Colonic mucosa (tissue), 4 donors: Measurements from ENCODE around the gene CES2. TPM values are rescaled to one million over a fixed set of nuclear protein-coding genes. Genes with fewer than 3 reads are reported as not detected.

Experiments used
- DNase-seq: peaks from one replicate; pipeline ENCODE4 v3.0.0-alpha.2; 2020
- H3K27ac ChIP-seq: fragments of 200-600 bp; one replicate; pipeline ENCODE4 v1.8.0; 2021
- H3K27me3 ChIP-seq: fragments of 200-600 bp; one replicate; pipeline ENCODE4 v1.8.0; 2021
- H3K36me3 ChIP-seq: fragments of 200-600 bp; one replicate; pipeline ENCODE4 v1.8.0; 2021
- H3K4me1 ChIP-seq: fragments of 200-600 bp; one replicate; pipeline ENCODE4 v1.8.0; 2021; ENCODE audit warnings: mild to moderate bottlenecking
- H3K4me3 ChIP-seq: fragments of 200-600 bp; one replicate; pipeline ENCODE4 v1.8.0; 2021
- H3K9ac ChIP-seq, 2 donors: one replicate each; pipeline ENCODE4 v1.7.0; 2013; ENCODE audit warnings: control low read depth in 2 of 2, low read depth in 2 of 2, low read length in 2 of 2
- H3K9me3 ChIP-seq: fragments of 200-600 bp; one replicate; pipeline ENCODE4 v1.8.0; 2021
- intact Hi-C: fragments of 100-400 bp; cut with DNase I; formaldehyde crosslinking; loops from one replicate; pipeline ENCODE4 v1.14.1; 2022
- total RNA-seq, 2 donors: library from RNA; stranded (reverse); fragmentation: NEBNext Ultra II Directional in 1 of 2; extraction: Animal tissue kit (Norgen Biotek cat#: 25700) in 1 of 2; gene quantifications; one replicate each; pipeline ENCODE4 v1.2.1, GENCODE V29; 2021
- TF ChIP-seq, protein P1 (sequence below): fragments of 200-600 bp; IDR thresholded peaks from one replicate; pipeline ENCODE4 v1.8.0; 2022; ENCODE audit warnings: antibody characterized with exemption, mild to moderate bottlenecking
- donor health status: healthy.
- donor health status: DM: no; HTN: no; CAD: no.
- donor health status: DM: no; HTN: no; CAD: no.

The CES2 gene
- total RNA-seq, 2 donors from 2014 or later, result 407 to 525 TPM

DNA sequence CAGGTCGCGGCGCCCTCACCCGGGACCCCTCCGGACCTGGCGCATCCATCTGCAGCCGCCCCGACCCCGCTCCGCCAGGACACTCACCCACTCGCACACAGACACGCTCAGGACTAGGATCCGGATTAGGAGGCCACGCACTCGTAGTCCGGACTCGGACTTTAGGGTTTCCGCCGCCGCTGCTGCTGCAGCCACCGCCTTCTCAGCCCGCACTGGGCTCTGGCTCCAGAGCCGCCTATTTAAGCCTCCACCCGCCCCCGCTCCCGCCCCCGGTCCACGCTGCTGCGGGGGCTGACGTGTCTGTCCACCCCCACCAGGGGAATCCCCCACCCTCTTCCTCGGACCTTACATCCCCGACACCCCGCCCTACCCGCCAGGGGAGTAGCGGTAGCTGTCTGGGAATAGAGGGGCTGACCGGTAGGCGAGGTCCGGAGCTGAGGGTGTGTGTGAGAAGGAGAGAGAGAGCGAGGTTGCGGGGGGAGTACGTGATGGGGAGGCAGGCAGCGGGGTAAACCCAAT is 9.9 kb upstream of the CES2 start, which contains the start of gene RRAD:
TSS of gene RRAD (minus strand) at position 214 of the 519 bp plus-strand sequence. CDS start 356 bp downstream, outside the sequence.
- H3K9me3 ChIP-seq, result no peaks in the 10 kb centered on the region
- no peaks in the 10 kb centered on the region for H3K4me1 ChIP-seq
- H3K4me3 ChIP-seq, result peak within 1 kb of the TSS; percentile 51
- H3K36me3 ChIP-seq, result no peaks in the 10 kb centered on the region
- intact Hi-C loops, result no loop called here
- no peak within 1 kb of the TSS for H3K27ac ChIP-seq
- H3K9ac ChIP-seq, result peak within 1 kb of the TSS in 1 of 2 donors; percentile 33
- DNase-seq, result no peak
- TF ChIP-seq, protein P1, sequence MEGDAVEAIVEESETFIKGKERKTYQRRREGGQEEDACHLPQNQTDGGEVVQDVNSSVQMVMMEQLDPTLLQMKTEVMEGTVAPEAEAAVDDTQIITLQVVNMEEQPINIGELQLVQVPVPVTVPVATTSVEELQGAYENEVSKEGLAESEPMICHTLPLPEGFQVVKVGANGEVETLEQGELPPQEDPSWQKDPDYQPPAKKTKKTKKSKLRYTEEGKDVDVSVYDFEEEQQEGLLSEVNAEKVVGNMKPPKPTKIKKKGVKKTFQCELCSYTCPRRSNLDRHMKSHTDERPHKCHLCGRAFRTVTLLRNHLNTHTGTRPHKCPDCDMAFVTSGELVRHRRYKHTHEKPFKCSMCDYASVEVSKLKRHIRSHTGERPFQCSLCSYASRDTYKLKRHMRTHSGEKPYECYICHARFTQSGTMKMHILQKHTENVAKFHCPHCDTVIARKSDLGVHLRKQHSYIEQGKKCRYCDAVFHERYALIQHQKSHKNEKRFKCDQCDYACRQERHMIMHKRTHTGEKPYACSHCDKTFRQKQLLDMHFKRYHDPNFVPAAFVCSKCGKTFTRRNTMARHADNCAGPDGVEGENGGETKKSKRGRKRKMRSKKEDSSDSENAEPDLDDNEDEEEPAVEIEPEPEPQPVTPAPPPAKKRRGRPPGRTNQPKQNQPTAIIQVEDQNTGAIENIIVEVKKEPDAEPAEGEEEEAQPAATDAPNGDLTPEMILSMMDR, result no peak
- peaks cover 15% of the 10 kb centered on the region for H3K27me3 ChIP-seq

DNA sequence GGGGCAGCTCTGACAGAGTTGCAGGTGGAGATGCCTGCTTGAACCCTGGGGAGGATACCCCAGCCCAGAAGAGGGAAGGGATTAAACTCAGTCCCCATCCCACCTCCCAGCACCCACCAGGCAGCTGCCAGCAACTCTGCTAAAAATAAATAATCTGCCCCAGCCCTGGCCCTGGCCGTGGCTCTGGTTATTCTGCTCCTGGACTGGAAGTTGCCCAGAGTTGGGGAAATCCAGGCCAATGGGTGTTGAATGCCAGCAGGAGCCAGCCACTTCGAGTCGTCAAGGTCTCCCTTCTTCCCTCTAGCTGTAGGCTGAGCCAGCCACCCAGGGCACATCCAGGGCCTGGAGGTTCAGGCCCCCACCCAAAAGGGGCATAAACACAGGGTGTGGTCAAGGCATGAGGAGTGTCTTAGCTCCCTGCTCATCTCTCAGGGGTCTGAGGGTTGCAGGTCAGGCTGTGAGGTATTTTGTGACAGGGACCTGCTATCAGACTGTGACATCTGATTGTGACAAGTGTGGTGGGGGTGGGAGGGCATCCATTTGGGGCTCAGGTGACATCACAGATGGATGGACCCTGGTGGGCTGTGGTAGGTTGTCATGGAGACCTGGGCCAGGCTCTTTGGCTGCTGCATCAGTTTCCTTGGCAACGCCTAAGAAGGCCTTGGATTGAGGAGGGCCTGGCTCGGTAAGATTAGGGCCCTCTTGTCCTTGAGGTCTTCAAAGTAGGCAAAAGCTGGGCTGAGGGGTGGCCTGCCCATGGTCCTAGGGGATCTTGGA is 9.0 kb upstream of the CES2 start:
- Histone ChIP-seq H3K4me3 (no peak overlapping the region), H3K9ac (no peak overlapping the region), H3K9me3 (no peaks in the 10 kb centered on the region), H3K27me3 (peaks cover 15% of the 10 kb centered on the region), H3K27ac (no peak overlapping the region), H3K4me1 (no peaks in the 10 kb centered on the region), H3K36me3 (no peaks in the 10 kb centered on the region)
- TF ChIP-seq, protein P1, result no peak
- no peak for DNase-seq
- intact Hi-C loops, result no loop called here

DNA sequence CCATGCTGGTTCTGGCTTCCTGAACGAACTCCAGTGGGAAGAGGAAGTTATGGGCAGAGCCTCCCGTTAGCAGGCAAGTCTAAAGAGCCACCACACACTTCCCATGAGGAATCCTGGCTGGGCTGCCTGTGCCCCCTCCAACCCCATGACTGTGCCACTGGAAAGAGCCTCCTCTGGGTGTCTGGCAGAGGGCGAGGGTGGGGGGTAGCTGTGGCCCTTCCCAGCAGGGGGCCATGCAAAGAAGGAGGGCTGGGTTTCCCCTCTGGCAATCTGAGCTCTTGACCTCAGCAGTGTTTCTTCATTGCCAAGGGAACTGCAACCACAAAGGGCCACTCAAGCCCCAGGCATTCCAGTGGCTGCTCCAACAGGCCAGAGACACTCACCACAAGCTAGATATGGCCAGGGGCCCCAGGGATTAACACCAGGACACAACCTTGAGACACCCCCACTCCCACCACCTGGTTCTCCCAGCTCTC is 8.3 kb upstream of the CES2 start:
- Histone ChIP-seq H3K9ac (no peak overlapping the region), H3K4me3 (no peak overlapping the region), H3K36me3 (no peaks in the 10 kb centered on the region), H3K27me3 (peaks cover 15% of the 10 kb centered on the region), H3K27ac (no peak overlapping the region), H3K9me3 (no peaks in the 10 kb centered on the region), H3K4me1 (no peaks in the 10 kb centered on the region)
- TF ChIP-seq, protein P1, result no peak
- intact Hi-C loops, result no loop called here
- DNase-seq, result no peak

DNA sequence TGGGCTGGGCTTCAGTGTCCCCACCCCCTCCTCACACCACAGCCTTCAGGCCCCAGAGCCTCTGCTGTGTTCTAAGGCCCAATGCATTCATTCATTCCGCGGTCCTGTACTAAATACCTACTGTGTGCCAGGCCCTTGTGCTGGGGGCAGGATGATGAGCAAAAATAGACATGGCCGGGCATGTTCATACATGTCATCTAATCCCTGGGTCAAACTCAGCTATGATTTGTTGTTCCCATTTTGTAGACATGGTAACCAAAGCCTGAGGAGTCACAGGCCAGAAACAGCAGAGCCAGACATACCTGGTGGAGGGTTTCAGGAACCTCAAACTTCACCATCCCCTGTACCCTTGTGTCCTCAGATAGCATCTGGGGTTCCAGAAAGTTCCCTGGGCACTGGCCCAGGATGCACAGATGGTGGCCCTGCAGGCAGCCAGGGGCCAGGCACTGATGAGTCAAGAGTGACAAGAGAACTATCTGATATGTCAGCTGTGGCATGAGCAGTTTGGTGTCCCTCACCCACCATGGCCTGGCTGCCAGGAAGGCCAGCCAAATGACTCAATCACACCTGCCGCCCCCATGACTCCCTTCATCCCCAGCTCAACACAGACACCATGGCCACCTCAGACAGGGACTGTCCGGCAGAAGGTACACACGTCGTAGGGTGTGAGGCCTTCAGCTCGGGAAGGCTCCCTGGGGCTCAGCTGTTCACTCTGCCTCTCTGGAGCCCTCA is 7.2 kb upstream of the CES2 start:
- intact Hi-C loops, result no loop called here

More for the DNA sequence above, 7.2 kb upstream of the CES2 start:
- no peak overlapping the region for H3K9ac ChIP-seq
- H3K36me3 ChIP-seq, result no peaks in the 10 kb centered on the region
- peaks cover 15% of the 10 kb centered on the region for H3K27me3 ChIP-seq
- H3K4me1 ChIP-seq, result peaks cover 7% of the 10 kb centered on the region
- no peaks in the 10 kb centered on the region for H3K9me3 ChIP-seq
- H3K27ac ChIP-seq, result no peak overlapping the region
- TF ChIP-seq, protein P1, result no peak
- no peak overlapping the region for H3K4me3 ChIP-seq
- no peak for DNase-seq
